DND-41 (cell line): Measurements from ENCODE around the gene STK32B.

Experiments used
- CTCF ChIP-seq: IDR thresholded peaks from 2 replicates; pipeline ENCODE4 v1.5.1; 2012; ENCODE audit warnings: borderline replicate concordance, low read length, moderate library complexity, mild to moderate bottlenecking; ENCODE audit not compliant: poor library complexity, severe bottlenecking; ENCODE audit errors: extremely low read depth
- EZH2 ChIP-seq: IDR thresholded peaks from 3 replicates; pipeline ENCODE4 v1.6.1; 2012; ENCODE audit warnings: borderline replicate concordance, low read depth, mild to moderate bottlenecking, moderate library complexity, low read length, inconsistent platforms; ENCODE audit not compliant: severe bottlenecking

- TF ChIP-seq CTCF (no peak), EZH2 (no peak)
These were observed 41.5 kb upstream of the STK32B start for GRCh38 chr4:5009796-5010195.
